Measurements from ENCODE around the gene MAP2K3.

DNA sequence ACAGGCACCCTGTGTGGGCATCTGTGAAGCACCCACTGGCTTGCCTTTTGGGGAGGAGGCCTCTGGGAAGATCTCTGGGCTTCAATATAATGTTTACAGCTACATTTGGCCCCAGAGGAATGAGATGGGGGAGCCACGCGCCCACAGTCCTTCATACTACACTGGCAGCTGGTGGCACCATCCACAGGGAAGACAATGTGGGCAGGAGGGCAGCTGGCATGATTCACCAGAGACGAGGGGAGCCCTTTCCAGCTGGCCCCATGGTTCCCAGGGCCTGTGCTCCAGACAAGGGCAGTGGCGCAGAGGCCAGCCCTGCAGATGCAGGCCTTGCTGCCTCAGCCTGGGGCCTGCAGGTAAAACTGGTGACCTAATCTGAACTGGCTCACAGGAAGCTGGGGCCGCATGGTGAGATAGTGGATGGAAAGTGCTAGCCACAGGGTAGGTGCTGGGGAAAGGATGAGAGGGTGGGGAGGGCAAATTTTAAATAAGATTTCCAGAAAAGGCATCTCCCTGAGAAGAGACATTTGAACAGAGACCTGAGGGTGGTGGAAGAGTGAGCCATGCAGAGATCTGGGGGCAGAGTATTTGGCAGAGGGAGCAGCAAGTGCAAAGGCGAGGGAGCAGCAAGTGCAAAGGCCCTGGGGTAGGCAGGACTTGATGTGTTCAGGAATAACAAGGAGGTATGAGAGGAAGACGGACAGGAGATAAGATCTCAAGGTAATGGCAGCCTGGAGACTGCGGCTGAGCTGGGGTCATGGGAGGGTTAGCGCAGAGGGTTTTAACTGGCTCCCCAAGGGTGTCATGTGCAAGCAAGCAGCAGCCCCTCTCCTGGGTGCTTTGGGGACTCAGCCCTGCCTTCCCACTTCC, 79.5 kb downstream of the MAP2K3 start:
- TF ChIP-seq, protein P1, sequence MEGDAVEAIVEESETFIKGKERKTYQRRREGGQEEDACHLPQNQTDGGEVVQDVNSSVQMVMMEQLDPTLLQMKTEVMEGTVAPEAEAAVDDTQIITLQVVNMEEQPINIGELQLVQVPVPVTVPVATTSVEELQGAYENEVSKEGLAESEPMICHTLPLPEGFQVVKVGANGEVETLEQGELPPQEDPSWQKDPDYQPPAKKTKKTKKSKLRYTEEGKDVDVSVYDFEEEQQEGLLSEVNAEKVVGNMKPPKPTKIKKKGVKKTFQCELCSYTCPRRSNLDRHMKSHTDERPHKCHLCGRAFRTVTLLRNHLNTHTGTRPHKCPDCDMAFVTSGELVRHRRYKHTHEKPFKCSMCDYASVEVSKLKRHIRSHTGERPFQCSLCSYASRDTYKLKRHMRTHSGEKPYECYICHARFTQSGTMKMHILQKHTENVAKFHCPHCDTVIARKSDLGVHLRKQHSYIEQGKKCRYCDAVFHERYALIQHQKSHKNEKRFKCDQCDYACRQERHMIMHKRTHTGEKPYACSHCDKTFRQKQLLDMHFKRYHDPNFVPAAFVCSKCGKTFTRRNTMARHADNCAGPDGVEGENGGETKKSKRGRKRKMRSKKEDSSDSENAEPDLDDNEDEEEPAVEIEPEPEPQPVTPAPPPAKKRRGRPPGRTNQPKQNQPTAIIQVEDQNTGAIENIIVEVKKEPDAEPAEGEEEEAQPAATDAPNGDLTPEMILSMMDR (IDR thresholded peaks at IDR 0.05; ENCODE audit: low read length): no peak
- no peak for TF ChIP-seq EZH2 (IDR thresholded peaks at IDR 0.05; ENCODE audit: borderline replicate concordance, low read length)

Measured in OCI-LY1 (cell line).